HepG2 (cell line): ENCODE results near the gene RERE. TPM values are rescaled to one million over a fixed set of nuclear protein-coding genes. Genes with fewer than 3 reads are reported as not detected.

Experiments used
- ATAC-seq: fragments of 200-7000 bp; cut with Tn5 transposase; 3 replicates; pipeline ENCODE4 v1.9.1; 2020; ENCODE audit warnings: mild to moderate bottlenecking, moderate library complexity
- BruUV-seq: library from RNA; stranded (reverse); fragments of 400-500 nt; replicated peaks from 2 replicates; lab custom pipeline; 2021; lab: Mats Ljungman, UMichigan
- CTCF ChIA-PET: fragments of 300-600 bp; formaldehyde crosslinking; extraction: SDS; loops from one replicate; lab custom pipeline; 2021; ENCODE audit warnings: low total read pairs, inconsistent platforms, low intra/inter-chr PET ratio; lab: Yijun Ruan, JAX
- POLR2A ChIA-PET: fragments of 350-600 bp; sonication (Branson Sonifier 250); formaldehyde crosslinking; loops from one replicate; lab custom pipeline; 2020; ENCODE audit warnings: antibody characterized with exemption, inconsistent platforms; lab: Yijun Ruan, JAX
- DNase-seq: peaks from one replicate; pipeline ENCODE4 v3.0.0-alpha.2; 2015; ENCODE audit warnings: low spot score
- FAIRE-seq: peaks from 3 replicates; lab custom pipeline; 2011; peaks lifted over from hg19 to GRCh38; lab: Jason Lieb, UNC
- H2AFZ ChIP-seq: one replicate; pipeline ENCODE4 v1.6.1; 2011; ENCODE audit warnings: low read length, inconsistent platforms
- H3K27ac ChIP-seq: fragments of 300-600 bp; 3 replicates; pipeline ENCODE4 v1.8.0; 2011; ENCODE audit warnings: mixed run types, mild to moderate bottlenecking, mixed read lengths, low read length, inconsistent platforms; ENCODE audit not compliant: insufficient read depth; ENCODE audit errors: extremely low read length
- H3K27me3 ChIP-seq, 2 experiments: fragments of 200-600 bp in 1 of 2; 2 replicates in 1 of 2; 3 replicates in 1 of 2; pipeline versions ENCODE4 v1.6.0 to v1.8.0; 2011; ENCODE audit warnings: low read length in 2 of 2, mild to moderate bottlenecking in 2 of 2, moderate library complexity in 2 of 2, inconsistent platforms in 1 of 2; ENCODE audit not compliant: insufficient read depth in 2 of 2, control insufficient read depth in 1 of 2
- H3K36me3 ChIP-seq, 2 experiments: fragments of 200-600 bp in 1 of 2; replicated peaks in 1 of 2; 2 replicates in 1 of 2; 3 replicates in 1 of 2; pipeline versions ENCODE4 v1.5.1 to v1.8.0; 2011; ENCODE audit warnings: low read length in 2 of 2, inconsistent platforms in 1 of 2; ENCODE audit not compliant: insufficient read depth in 2 of 2, control insufficient read depth in 1 of 2
- H3K4me1 ChIP-seq: 2 replicates; pipeline ENCODE4 v1.5.1; 2012; ENCODE audit warnings: low read length, inconsistent platforms; ENCODE audit not compliant: insufficient read depth
- H3K4me2 ChIP-seq: 2 replicates; pipeline ENCODE4 v1.6.0; 2011; ENCODE audit warnings: low read depth, low read length, inconsistent platforms
- H3K4me3 ChIP-seq, 3 experiments: fragments of 200-600 bp in 1 of 3; sonication (generic), shearing (Covaris generic) in 1 of 3; replicated peaks in 1 of 3; 2 replicates each; pipeline ENCODE4 v1.5.1; 2011 to 2016; ENCODE audit warnings: low read length in 3 of 3, inconsistent platforms in 2 of 3, low read depth in 2 of 3, mild to moderate bottlenecking in 2 of 3, control low read depth in 1 of 3, mixed read lengths in 1 of 3; ENCODE audit not compliant: insufficient read depth in 1 of 3
- H3K79me2 ChIP-seq: one replicate; pipeline ENCODE4 v1.6.1; 2011; ENCODE audit warnings: low read length, inconsistent platforms; ENCODE audit not compliant: insufficient read depth
- H3K9ac ChIP-seq: 2 replicates; pipeline ENCODE4 v1.6.0; 2011; ENCODE audit warnings: mild to moderate bottlenecking, low read depth, low read length, inconsistent platforms; ENCODE audit not compliant: insufficient read depth
- H3K9me3 ChIP-seq: 2 replicates; pipeline ENCODE4 v1.5.1; 2012; ENCODE audit warnings: mild to moderate bottlenecking, low read length
- H4K20me1 ChIP-seq: 2 replicates; pipeline ENCODE4 v1.6.0; 2011; ENCODE audit warnings: inconsistent platforms, mild to moderate bottlenecking, low read length, moderate library complexity; ENCODE audit not compliant: insufficient read depth
- DMAP1 ChIP-seq: IDR thresholded peaks from 2 replicates; pipeline ENCODE4 v1.6.1; 2016
- FOXJ3 ChIP-seq: sonication (generic); formaldehyde crosslinking; IDR thresholded peaks from 2 replicates; pipeline ENCODE4 v1.4.0; 2020; ENCODE audit warnings: missing genetic modification reagents, mild to moderate bottlenecking, borderline replicate concordance
- HHEX ChIP-seq: IDR thresholded peaks from 2 replicates; pipeline ENCODE4 v1.6.1; 2016; ENCODE audit warnings: control low read depth
- HNRNPL ChIP-seq: fragments of 200-400 bp; formaldehyde crosslinking; IDR thresholded peaks from 2 replicates; pipeline ENCODE4 v1.6.1; 2017; ENCODE audit warnings: mild to moderate bottlenecking, low read depth, low read length
- HNRNPUL1 ChIP-seq: fragments of 200-400 bp; formaldehyde crosslinking; IDR thresholded peaks from 2 replicates; pipeline ENCODE4 v1.6.1; 2017; ENCODE audit warnings: low read depth, mild to moderate bottlenecking, low read length, moderate library complexity
- KDM1A ChIP-seq: IDR thresholded peaks from 2 replicates; pipeline ENCODE4 v1.6.1; 2016; ENCODE audit warnings: missing compliant biosample characterization
- YEATS2 ChIP-seq: sonication (generic); formaldehyde crosslinking; IDR thresholded peaks from 2 replicates; pipeline ENCODE4 v1.4.0; 2020; ENCODE audit warnings: missing genetic modification reagents, borderline replicate concordance
- ZNF333 ChIP-seq: sonication (generic); formaldehyde crosslinking; IDR thresholded peaks from 2 replicates; pipeline ENCODE4 v1.4.0; 2020; ENCODE audit warnings: mild to moderate bottlenecking, missing genetic modification reagents, borderline replicate concordance
- ZNF468 ChIP-seq: sonication (generic); formaldehyde crosslinking; IDR thresholded peaks from 2 replicates; pipeline ENCODE4 v1.8.0; 2022; ENCODE audit warnings: mild to moderate bottlenecking, moderate library complexity, missing genetic modification reagents
- ZNF781 ChIP-seq: sonication (generic); formaldehyde crosslinking; IDR thresholded peaks from 2 replicates; pipeline ENCODE4 v1.5.1; 2020; ENCODE audit warnings: borderline replicate concordance, mild to moderate bottlenecking, missing genetic modification reagents; ENCODE audit errors: not compliant biosample characterization
- ZSCAN12 ChIP-seq: sonication (generic); formaldehyde crosslinking; IDR thresholded peaks from 2 replicates; pipeline ENCODE4 v1.9.0; 2021; ENCODE audit warnings: mild to moderate bottlenecking, missing genetic modification reagents
- WGBS: methylation state at CpG from one replicate; pipeline ENCODE4 v1.1.6; 2017; ENCODE audit warnings: low lambda C conversion rate; 5-methylcytosine and 5-hydroxymethylcytosine counted together
- in situ Hi-C: cut with HindIII; loops from 2 replicates; pipeline ENCODE4 v1.10.0; 2017; ENCODE audit warnings: low pct_unique_long_range_greater_than_20kb; ENCODE audit not compliant: extremely low pct_ligation_motif_present
- intact Hi-C: fragments of 100-400 bp; cut with micrococcal nuclease; formaldehyde crosslinking; loops from one replicate; pipeline ENCODE4 v1.10.0; 2022; ENCODE audit not compliant: unreplicated experiment
- polyA plus RNA-seq, 8 experiments: library from polyadenylated mRNA; depleted of rRNA in 3 of 8; stranded (reverse) in 7 of 8; unstranded in 1 of 8; fragments of >200 nt; fragmentation: Illumina TruSeq in 4 of 8; extraction: Trizol in 4 of 8; gene quantifications; 2 replicates each; pipeline versions ENCODE4 v1.2.1 to v1.2.3, GENCODE V29; 2011 to 2016; ENCODE audit warnings: low read depth in 4 of 8, missing spikeins in 1 of 8, mixed read lengths in 1 of 8; ENCODE audit not compliant: insufficient read depth in 1 of 8
- total RNA-seq, 5 experiments: library from RNA; depleted of rRNA; stranded (reverse); fragments of >200 nt; fragmentation: Illumina TruSeq; extraction: Trizol; gene quantifications; 2 replicates each; pipeline ENCODE4 v1.2.3, GENCODE V29; 2016; ENCODE audit warnings: low read depth in 1 of 5
- TF ChIP-seq, protein P1 (sequence below): sonication (generic); formaldehyde crosslinking; conservative IDR thresholded peaks from 2 replicates; pipeline ENCODE4 v1.8.0; 2022; ENCODE audit warnings: low read depth, missing genetic modification reagents
- TF ChIP-seq, protein P2 (sequence below), 2 experiments: sonication (generic) in 1 of 2; formaldehyde crosslinking in 1 of 2; IDR thresholded peaks; 2 replicates each; pipeline versions ENCODE4 v1.4.0 to v1.6.1; 2018 to 2020; ENCODE audit warnings: missing genetic modification reagents in 2 of 2, borderline replicate concordance in 1 of 2, low read depth in 1 of 2, mild to moderate bottlenecking in 1 of 2, missing biosample characterization in 1 of 2
- TF ChIP-seq, protein P3 (sequence below): sonication (generic); formaldehyde crosslinking; IDR thresholded peaks from 2 replicates; pipeline ENCODE4 v1.4.0; 2020; ENCODE audit warnings: missing genetic modification reagents, borderline replicate concordance
- TF ChIP-seq, protein P4 (sequence below): sonication (generic); formaldehyde crosslinking; IDR thresholded peaks from 2 replicates; pipeline ENCODE4 v1.8.1; 2023; ENCODE audit warnings: missing genetic modification reagents, inconsistent platforms, borderline replicate concordance
- TF ChIP-seq, protein P5 (sequence below): IDR thresholded peaks from 2 replicates; pipeline ENCODE4 v1.6.1; 2012; ENCODE audit warnings: low read depth, low read length, improper control_type of control experiment

The RERE gene
- total and polyA plus RNA-seq, 2 of the 13 experiments (the other 11 are each of a cell fraction or from before 2014, with no cell fraction given), result 18.3 to 21.9 TPM

DNA sequence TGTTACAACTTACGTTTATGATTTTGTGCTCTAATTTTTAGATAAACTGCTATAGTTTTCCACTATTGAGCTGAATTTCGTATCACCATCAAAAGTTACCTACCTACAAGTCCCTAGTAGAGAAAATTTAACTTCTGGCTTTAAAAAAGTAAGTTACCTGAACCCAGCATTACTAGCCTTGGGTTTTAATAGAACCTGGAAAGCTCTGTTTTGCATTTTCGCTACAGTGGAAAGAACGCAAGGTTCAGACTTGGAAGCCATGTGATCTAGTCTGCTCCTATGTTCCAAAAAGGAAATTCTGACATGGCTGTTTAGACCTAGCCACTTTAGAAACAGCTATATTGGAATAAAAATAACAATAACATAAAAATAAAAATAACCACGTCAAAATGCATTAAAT lies 389.0 kb downstream of the RERE start:
- no peak for DNase-seq
- no peak overlapping the region for H2AFZ ChIP-seq
- CTCF ChIA-PET, result no interaction called here
- no peak overlapping the region for H3K27ac ChIP-seq
- no peaks in the 10 kb centered on the region for H3K9me3 ChIP-seq
- in situ Hi-C loops (no loop called here), intact Hi-C loops (no loop called here)
- 97% methylated on average over 5 of the region's 5 CpGs for WGBS
- POLR2A ChIA-PET, result no interaction called here
- H3K27me3 ChIP-seq, result no peaks in the 10 kb centered on the region
- no peak for FAIRE-seq
- H3K4me3 ChIP-seq, result no peak overlapping the region
- H4K20me1 ChIP-seq, result peaks cover 29% of the 10 kb centered on the region
- H3K36me3 ChIP-seq, result peaks cover 12% of the 10 kb centered on the region in 2 experiments
- no peak overlapping the region for H3K4me2 ChIP-seq
- no peak for ATAC-seq
- peaks cover 20% of the 10 kb centered on the region for H3K4me1 ChIP-seq
- H3K9ac ChIP-seq, result no peak overlapping the region
- H3K79me2 ChIP-seq, result peaks cover 9% of the 10 kb centered on the region
- no TSS peak for BruUV-seq
- TF ChIP-seq ZNF781 (CRISPR knock-in tag), result no peak
- TF ChIP-seq, protein P1, sequence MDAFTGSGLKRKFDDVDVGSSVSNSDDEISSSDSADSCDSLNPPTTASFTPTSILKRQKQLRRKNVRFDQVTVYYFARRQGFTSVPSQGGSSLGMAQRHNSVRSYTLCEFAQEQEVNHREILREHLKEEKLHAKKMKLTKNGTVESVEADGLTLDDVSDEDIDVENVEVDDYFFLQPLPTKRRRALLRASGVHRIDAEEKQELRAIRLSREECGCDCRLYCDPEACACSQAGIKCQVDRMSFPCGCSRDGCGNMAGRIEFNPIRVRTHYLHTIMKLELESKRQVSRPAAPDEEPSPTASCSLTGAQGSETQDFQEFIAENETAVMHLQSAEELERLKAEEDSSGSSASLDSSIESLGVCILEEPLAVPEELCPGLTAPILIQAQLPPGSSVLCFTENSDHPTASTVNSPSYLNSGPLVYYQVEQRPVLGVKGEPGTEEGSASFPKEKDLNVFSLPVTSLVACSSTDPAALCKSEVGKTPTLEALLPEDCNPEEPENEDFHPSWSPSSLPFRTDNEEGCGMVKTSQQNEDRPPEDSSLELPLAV (CRISPR knock-in tag), result no peak
- no peak for TF ChIP-seq ZNF333
- no peak for TF ChIP-seq ZSCAN12 (CRISPR knock-in tag)
- no peak for TF ChIP-seq YEATS2 (CRISPR knock-in tag)
- TF ChIP-seq, protein P2, sequence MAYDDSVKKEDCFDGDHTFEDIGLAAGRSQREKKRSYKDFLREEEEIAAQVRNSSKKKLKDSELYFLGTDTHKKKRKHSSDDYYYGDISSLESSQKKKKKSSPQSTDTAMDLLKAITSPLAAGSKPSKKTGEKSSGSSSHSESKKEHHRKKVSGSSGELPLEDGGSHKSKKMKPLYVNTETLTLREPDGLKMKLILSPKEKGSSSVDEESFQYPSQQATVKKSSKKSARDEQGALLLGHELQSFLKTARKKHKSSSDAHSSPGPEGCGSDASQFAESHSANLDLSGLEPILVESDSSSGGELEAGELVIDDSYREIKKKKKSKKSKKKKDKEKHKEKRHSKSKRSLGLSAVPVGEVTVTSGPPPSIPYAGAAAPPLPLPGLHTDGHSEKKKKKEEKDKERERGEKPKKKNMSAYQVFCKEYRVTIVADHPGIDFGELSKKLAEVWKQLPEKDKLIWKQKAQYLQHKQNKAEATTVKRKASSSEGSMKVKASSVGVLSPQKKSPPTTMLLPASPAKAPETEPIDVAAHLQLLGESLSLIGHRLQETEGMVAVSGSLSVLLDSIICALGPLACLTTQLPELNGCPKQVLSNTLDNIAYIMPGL (CRISPR knock-in tag; IDR thresholded peaks at IDR 0.05; ENCODE audit: borderline replicate concordance in 1 of 2, low read depth in 1 of 2), result no peak
- TF ChIP-seq, protein P3, sequence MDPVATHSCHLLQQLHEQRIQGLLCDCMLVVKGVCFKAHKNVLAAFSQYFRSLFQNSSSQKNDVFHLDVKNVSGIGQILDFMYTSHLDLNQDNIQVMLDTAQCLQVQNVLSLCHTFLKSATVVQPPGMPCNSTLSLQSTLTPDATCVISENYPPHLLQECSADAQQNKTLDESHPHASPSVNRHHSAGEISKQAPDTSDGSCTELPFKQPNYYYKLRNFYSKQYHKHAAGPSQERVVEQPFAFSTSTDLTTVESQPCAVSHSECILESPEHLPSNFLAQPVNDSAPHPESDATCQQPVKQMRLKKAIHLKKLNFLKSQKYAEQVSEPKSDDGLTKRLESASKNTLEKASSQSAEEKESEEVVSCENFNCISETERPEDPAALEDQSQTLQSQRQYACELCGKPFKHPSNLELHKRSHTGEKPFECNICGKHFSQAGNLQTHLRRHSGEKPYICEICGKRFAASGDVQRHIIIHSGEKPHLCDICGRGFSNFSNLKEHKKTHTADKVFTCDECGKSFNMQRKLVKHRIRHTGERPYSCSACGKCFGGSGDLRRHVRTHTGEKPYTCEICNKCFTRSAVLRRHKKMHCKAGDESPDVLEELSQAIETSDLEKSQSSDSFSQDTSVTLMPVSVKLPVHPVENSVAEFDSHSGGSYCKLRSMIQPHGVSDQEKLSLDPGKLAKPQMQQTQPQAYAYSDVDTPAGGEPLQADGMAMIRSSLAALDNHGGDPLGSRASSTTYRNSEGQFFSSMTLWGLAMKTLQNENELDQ, result no peak
- no peak for TF ChIP-seq HNRNPL
- TF ChIP-seq HHEX (CRISPR knock-in tag), result no peak
- no peak for TF ChIP-seq KDM1A (CRISPR knock-in tag)
- no peak for TF ChIP-seq FOXJ3 (CRISPR knock-in tag)
- TF ChIP-seq ZNF468, result no peak
- TF ChIP-seq, protein P4, sequence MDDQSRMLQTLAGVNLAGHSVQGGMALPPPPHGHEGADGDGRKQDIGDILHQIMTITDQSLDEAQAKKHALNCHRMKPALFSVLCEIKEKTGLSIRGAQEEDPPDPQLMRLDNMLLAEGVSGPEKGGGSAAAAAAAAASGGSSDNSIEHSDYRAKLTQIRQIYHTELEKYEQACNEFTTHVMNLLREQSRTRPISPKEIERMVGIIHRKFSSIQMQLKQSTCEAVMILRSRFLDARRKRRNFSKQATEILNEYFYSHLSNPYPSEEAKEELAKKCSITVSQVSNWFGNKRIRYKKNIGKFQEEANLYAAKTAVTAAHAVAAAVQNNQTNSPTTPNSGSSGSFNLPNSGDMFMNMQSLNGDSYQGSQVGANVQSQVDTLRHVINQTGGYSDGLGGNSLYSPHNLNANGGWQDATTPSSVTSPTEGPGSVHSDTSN (CRISPR knock-in tag), result no peak
- TF ChIP-seq, protein P5, sequence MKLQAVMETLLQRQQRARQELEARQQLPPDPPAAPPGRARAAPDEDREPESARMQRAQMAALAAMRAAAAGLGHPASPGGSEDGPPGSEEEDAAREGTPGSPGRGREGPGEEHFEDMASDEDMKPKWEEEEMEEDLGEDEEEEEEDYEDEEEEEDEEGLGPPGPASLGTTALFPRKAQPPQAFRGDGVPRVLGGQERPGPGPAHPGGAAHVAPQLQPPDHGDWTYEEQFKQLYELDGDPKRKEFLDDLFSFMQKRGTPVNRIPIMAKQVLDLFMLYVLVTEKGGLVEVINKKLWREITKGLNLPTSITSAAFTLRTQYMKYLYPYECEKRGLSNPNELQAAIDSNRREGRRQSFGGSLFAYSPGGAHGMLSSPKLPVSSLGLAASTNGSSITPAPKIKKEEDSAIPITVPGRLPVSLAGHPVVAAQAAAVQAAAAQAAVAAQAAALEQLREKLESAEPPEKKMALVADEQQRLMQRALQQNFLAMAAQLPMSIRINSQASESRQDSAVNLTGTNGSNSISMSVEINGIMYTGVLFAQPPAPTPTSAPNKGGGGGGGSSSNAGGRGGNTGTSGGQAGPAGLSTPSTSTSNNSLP, result no peak
- no peak for TF ChIP-seq HNRNPUL1
- no peak for TF ChIP-seq DMAP1
